ENCODE measurements around the gene EDEM2.
A peak's percentile ranks its signal among the peaks of the same experiment; 100 is the strongest.
"Not testable (repeated sequence)": the region's sequence is repeated elsewhere in the genome, so short reads cannot be mapped to it uniquely, and the experiment has no call there.

The EDEM2 gene

DNA sequence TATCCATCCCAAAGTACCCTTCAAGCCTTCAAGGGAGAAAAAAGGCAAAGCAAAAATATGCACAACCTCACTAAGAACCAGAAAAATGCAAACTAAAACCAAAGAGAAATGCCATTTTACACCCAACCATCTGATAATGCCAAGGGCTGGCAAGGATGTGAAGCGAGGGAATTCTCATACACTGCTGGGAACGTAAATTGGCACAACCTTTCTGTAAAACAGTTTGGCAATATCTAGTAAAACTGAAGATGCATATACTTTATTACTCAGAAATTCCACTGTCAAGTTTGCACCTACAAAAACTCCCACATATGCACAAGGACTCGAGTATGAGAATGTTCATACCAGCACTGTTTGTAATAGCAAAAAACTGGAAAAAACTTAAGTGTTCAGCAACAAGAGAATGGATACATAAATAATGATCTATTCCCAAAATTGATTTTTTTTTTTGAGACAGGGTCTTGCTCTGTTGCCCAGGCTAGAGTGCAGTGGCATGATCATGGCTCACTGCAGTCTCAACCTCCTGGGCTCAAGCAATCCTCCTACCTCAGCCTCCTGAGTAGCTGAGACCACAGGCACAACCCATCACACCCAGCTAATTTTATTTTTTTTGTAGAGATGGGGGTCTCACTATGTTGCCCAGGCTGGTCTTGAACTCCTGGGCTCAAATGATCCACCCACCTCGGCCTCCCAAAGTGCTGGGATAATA is 21.7 kb upstream of the EDEM2 start:
- peak; percentile 42 for DNase-seq (ENCODE audit: low read depth)

DNA sequence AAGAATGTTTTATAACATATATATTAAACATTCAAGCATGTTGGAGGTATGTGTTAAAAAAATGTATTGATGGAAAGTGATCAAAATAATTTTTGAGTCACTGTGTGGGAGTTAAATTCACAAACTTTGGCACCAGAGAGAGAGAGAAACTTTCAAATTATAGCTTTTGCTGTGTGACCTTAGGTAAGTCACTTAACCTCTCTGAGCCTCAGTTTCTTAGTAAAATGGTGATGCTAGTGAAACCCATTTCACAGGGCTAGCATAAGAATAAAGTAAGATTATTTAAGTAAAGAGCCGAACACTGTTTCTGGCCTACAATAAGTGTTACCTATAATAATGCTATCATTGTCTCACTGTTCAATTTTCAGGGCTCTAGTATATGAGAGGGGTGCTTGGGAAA is 20.7 kb upstream of the EDEM2 start:
- no peak for DNase-seq (ENCODE audit: low read depth)

DNA sequence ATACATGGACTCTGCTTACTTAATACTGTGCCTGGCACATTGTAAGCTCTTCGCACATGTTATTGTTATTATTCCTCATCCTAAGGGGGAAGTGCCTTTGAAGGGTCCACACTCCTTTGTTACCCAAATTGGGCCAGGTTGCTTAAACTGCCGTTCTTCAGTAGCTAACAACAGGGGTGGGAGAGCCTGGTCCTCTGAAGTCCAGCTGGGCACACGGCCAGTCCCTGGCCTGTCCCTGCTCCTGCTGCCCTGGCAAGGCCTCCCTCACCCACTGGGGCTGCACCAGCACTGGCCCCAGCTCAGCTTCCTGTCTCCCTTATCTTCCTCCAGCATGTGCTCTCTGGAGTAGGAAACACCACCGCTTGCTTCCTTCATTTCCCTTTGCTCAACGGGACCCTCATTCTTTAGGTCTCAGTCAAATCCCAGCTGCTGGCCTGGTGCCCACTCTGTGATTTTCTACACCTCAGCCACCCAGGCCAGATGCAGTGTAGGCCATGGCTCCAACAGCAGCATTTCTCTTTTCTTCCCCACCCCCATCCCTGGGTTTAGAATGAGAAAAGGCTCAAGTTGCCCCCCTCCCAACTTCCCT is 19.2 kb upstream of the EDEM2 start:
- peak; percentile 17 for DNase-seq (ENCODE audit: low read depth)

DNA sequence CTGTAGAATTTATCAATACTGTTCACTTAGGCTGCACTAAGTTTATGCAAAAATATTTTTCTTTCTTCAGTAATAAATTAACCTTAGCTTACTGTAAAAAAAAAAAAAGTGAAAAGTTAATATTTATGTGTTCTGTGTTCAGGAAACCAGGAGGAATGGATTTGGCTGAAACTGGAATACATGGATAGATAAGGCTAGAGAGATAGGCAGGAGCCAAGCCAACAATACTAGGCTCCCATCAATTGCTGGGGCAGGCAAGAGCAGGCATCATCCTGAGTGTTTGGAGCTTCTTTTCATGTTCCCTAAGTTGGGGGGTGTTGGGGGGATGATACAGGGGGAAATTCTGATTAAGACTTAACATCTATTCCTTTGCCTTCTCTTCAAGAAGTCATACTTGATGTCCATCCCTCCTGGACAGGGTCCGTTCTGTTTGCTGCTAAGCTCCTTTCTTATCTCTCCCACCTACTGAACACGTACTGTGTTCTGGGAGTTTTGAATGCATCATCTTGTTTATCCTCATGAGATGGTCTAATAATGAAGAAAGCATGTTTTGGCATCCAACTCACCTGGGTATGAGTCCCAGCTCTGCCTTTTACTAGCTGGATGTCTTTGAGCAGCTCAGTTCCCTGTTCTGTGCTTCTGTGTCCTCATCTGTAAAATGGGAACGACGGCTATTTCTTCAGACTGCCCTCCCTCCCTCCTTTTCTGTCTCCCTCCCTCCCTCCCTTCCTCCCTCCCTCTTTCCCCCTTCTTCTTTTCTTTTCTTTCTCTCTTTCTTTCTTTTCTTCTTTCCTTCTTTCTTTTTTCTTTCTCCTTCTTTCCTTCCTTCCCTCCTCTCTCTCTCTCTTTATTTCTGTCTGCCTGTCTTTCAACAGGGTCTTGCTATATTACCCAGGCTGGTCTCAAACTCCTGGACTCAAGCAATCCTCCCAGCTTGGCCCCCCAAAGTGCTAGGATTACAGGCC is 18.4 kb upstream of the EDEM2 start:
- no peak for DNase-seq (ENCODE audit: low read depth)

DNA sequence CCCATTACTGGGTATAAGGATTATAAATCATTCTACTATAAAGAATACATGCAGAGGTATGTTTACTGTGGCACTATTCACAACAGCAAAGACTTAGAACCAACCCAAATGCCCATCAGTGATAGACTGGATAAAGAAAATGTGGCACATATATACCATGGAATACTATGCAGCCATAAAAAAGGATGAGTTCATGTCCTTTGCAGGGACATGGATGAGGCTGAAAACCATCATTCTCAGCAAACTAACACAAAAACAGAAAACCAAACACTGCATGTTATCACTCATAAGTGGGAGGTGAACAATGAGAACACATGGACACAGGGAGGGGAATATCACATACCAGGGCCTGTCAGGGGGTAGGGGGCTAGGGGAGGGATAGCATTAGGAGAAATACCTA is 17.4 kb upstream of the EDEM2 start:
- DNase-seq (ENCODE audit: low read depth), result peak; percentile 19

DNA sequence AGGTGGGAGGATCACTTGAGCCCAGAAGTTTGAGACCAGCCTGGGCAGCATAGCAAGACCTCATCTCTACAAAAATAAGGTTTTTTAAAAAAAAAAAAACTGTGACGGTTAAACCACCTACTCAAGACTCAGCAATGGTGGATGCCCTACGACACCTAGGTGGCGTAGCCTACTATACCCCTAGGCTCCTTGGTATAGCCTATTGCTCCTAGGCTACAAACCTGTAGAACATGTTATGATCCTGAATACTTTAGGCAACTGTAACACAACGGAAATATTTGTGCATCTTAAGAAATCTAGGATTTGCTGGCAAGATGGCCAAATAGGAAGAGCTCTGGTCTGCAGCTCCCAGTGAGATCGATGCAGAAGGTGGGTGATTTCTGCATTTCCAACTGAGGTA is 13.2 kb upstream of the EDEM2 start:
- DNase-seq (ENCODE audit: low read depth), result not testable (repeated sequence)

DNA sequence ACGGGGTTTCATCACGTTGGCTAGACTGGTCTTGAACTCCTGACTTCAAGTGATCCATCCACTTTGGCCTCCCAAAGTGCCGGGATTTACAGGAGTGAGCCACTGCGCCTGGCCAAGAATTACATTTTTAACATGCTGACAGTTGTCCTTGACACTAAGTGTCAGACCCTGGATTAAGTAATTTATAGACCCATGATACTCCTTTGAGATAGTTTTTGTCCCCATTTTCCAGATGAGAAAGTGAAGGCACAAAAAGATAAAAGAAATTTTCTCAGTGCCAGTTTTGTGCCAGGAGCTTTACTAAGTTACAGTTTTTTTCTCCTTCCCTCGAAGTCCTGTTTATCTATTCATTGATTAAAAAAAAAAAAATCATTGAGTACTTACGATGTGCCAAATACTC is 9.8 kb upstream of the EDEM2 start:
- no peak for DNase-seq (ENCODE audit: low read depth)

DNA sequence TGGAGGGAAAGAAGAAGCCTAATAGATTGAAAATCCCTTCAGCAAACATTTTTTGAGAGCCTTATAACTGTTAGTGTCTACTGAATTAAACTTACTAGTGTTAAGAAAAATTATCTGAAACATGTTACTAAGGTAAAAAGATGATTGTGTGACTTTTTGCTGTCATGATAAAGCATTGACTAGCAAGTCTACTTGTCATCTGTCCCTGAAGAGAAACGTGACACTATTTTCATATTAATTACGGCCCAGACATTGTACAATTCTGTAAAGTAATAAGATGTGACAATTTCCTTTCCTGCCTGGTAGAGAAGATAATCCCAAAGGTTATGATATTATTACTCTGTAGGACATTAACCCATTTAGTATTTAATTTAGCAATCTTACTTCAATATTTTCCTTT is 8.8 kb upstream of the EDEM2 start:
- DNase-seq (ENCODE audit: low read depth), result no peak

DNA sequence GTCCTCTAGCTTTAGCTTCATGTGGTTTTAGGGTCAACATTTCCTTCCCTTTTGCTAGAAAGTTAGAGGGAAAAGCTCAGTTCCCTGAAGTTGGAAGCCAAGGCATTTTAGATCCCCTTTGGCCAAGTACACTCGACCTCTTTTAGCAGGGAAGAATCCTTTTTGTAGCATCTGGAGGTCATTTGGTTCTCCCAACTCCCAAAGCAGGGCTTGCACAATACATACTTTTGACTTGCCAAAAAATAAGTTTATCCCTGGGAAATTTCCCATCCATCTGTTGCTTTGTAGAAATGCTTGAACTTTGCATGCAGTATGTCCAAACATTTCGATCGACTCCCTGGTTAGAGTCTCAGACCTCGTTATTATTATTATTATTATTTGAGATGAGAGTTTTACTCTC is 4.6 kb upstream of the EDEM2 start:
- DNase-seq (ENCODE audit: low read depth), result peak; percentile 63

DNA sequence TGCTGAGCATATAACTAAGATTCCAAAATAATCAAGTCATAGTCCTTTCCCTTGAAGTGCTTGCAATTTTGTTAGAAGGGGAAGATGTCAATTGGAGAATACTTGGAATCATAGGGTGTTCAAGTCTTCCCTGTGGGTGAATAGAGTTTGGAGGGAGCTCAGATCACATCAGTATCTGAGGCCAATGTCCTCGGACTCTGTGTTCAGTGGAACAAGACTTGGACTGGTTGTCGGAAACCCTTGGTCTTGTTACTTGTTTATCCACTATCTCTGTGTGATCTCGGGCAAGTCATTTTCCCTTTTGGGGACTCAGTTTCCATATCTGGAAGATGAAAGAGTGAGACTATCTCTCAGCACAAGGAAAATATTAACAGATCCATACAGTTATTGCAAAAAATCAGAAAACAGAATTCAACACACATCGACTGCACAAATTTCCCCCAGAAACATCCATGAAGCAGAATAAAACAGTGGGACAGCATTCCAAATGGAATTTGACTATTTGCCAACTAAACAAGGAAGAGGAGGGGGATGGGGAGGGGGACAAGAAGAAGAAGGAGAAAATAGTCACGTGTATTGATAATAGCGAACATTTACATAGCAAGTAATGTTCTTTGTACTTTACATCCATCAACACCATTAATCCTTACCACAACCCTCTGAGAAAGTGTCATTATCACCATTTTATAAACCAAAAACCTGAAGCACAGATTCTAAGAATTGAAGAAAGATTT is 3.9 kb upstream of the EDEM2 start:
- no peak for DNase-seq (ENCODE audit: low read depth)

DNA sequence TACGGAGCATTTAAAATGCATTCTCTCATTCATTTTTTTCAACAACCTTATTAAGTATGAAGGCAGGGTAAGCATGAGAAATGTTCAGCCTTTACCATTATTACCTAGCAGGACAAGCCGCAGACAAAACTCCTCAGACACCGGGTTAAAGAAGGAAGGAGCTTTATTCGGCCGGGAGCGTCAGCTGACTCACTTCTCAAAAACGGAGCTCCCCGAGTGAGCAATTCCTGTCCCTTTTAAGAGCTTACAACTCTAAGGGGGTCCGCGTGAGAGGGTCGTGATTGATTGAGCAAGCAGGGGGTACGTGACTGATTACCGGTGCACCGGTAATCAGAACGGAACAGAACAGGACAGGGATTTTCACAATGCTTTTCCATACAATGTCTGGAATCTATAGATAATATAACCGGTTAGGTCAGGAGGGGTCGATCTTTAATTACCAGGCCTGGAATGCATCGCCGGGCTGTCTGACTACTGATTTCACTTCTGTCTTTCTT is 487 bp upstream of the EDEM2 start:
- DNase-seq (ENCODE audit: low read depth), result peak; percentile 60

DNA sequence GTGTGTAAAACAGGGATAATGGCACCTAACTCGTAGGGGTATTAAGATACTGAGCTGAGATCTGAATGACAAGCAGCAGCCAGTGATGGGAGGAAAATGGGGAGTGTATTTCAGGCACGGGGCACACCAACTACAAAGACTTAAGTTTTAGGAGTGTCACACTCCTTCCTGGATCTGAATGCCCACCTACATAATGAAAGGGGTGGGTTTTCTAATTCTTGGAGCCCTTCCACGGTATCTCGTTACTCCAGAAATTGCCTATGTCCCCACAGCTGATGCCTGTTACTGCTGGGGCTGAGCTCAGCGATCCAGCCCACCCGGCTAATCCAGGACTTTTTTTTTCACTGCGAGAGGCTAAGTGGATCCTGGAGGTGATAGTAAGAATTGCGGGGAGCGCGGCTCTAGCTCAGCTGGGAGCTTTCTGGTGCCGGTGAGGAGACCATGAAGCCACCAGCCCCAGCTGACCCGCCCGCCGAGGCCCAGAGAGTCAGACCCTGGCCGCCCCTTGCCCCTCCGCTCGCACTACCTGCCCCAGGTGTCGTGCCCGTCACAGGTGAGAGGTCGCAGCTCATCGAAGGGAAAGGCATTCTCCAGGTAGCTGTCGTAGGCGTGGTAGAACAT is 727 bp downstream of the EDEM2 start:
- peak; percentile 35 for DNase-seq (ENCODE audit: low read depth)

DNA sequence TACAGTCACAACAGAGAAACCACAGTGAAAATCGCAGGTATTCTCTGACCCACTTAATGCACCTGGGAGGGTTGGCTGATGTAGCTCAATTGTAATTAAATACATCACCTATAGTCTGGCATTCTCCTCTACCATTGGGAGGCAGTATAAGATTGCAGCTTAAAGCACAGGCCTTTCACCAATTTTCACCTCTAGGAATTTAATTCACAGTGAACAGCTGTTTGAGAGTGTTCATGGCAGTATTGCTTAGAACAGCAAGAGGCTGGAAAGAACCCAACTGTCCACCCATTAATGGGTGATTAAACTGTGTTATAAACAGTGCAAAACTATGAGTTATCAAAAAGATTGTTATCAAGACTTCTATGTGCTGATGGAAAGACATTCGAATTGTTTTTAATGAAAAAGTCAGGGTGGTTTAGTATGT is 2.0 kb downstream of the EDEM2 start:
- peak; percentile 60 for DNase-seq (ENCODE audit: low read depth)

DNA sequence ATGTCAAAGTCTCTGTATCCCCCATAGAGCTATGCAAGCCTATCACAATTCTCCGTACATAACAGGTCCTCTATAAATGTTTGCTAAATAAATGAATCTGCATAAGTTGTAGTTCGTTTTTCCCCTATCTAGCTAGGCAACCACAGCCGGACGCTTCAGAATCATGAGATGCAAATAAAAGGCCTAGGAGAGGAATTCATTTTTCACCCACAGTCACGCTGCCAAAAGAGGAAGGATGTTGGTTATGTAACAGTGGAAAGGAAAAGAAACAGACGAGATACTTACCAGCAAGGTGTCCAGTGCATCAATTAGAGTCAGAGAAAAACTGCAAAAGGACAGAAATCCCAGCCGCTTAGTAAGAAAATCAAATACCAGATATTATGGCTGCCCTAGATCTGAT is 2.4 kb downstream of the EDEM2 start:
- DNase-seq (ENCODE audit: low read depth), result no peak

DNA sequence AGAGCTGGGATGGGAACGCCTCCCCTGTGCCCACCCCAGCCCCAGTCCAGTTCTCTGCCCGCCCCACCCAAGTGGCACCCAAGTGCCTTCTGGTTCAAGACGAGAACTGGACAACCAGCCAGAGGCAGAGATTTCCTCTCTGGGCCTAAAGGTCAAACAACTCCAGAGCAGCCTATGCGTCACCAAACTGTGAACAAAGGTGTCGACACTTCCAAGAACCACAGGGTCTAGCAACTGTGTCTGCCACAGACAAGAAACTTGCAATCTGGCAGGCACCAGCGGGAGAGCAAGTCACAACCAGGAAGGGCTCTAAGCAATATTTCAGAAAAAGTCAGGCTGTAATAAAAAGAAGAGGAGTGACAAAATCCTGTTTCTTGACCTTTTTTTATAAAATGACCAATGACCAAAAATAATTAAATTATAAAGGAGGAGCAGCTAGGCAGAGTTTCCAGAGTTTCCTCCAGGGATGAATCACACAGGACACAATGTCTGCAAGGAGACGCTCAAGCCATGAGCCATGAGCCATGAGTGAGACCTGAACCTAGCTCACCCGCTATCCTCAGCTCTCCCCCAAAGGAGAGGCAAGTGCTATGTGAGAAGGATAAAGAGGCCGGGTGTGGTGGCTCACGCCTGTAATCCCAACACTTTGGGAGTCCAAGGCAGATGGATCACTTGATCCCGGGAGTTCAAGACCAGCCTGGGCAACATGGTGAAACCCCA is 11.1 kb downstream of the EDEM2 start:
- DNase-seq (ENCODE audit: low read depth), result peak; percentile 69

DNA sequence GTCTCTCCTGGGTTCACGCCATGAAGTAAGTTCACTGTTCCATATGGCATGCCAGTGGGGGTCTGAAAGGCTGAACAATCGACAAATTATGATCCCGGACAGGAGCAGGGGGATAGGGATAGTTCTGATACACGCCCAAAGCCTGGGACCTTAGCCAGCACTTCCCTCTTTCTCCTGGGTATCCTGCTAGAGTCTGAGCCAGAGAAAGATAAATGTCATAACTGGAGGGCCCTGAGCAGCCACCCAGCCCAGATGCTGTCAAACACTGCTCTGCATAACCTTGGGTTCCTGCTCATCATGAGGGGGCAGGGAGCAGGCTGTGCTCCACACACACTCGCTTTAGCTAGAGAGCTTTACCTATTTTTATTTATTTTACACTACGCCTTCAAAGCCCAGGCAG is 12.3 kb downstream of the EDEM2 start:
- no peak for DNase-seq (ENCODE audit: low read depth)

DNA sequence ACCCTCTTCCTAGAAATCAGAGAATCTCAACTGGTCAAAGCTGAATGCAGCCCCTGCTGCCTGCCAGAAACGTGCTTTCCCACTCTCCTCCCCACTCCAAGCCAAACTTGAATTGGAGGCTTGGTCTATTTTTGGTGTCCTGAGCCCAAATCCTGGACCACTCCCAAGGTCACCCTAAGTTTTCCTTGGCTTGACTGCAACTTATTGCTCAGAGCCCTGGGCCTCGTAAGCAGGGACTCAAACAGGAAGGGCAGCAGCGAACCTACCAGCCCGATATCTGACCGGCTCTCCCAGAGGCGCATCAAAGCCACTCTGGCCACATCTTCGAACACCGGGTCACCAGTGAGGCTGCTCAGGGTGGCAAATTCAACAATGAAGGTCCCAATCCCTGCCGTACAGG is 12.7 kb downstream of the EDEM2 start:
- no peak for DNase-seq (ENCODE audit: low read depth)

DNA sequence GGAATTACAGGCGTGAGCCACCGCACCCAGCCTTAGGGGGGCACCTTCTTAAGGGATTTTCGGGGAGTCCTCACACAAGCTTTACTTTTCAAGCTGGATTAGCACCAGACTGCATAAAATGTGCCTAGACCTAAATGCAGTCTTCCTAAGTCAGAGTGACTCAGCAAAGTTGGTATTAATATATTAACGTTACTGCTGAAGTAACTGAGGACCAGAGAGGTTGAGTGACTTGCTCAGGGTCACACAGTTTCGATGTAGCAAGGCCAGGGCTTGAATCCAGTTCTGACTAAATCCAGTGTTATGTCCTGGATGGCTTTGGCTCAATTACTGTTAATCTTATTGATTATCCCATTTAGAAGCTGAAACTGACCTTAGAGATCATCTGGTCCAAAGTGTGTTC is 13.4 kb downstream of the EDEM2 start:
- DNase-seq (ENCODE audit: low read depth), result no peak

DNA sequence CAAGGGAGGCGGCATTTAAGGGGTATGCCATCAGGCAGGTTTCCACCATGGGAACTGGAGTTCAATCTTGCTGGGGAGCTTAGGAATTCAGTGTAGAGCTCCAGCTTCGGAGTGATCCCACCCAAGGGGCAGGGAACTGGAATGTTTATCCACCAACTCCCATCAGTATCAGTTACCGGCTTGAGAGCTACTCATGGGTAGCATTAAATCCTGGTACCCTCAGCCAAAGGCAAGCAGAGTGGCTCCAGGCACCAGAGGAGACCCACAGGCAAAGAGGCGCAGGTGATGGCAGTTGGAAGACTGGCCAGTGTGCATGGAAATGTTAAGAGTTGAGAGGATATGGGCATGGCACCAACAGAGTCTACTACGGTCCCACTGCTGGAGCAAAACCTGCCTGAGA is 14.1 kb downstream of the EDEM2 start:
- no peak for DNase-seq (ENCODE audit: low read depth)

DNA sequence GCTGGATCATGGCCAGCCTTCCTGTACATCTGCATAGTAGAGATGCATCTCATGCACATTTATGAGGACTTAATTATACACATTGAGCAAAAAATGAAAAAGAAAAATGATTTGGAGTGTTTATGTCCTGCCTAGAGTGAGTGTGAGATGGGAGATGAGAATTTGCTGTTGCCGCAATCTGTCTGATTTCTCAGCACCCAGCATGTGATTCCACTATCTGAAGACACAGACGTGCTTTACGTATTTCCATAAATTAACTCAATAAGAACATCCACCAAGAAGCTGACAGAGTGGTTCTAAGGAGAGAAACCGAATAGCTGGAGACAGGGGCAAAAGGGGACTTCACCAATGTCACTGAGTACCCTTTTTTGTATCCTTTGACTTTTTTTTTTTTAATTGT is 15.2 kb downstream of the EDEM2 start:
- no peak for DNase-seq (ENCODE audit: low read depth)

DNA sequence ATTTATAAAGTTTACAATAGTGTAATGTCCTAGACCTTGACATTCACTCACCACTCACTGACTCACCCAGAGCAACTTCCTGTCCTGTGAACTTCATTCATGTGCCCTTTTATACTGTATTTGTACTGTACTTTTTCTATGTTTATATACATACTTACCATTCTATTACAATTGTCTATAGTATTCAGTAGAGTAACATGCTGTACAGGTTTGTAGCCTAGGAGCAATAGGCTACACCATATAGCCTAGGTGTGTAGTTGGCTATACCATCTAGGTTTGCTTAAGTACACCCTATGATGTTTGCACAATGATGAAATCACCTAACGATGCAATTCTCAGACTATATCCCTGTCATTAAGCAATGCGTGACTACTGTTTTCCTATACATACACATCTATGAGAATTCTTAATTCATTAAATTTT is 17.5 kb downstream of the EDEM2 start:
- peak; percentile 63 for DNase-seq (ENCODE audit: low read depth)

Measured in EH (cell line).